Left lung (tissue), 14 donors: ENCODE measurements around the gene RIPPLY3. TPM values are rescaled to one million over a fixed set of nuclear protein-coding genes. Genes with fewer than 3 reads are reported as not detected.

Experiments
- ATAC-seq: fragments of 200-7000 bp; cut with Tn5 transposase; one replicate; pipeline ENCODE4 v1.9.1; 2020; ENCODE audit warnings: moderate library complexity
- DNase-seq, 4 donors: peaks; one replicate each; pipeline ENCODE4 v3.0.0-alpha.2; 2013 to 2020
- H3K27ac ChIP-seq, 2 donors: fragments of 200-600 bp; sonication (generic) in 1 of 2; one replicate each; pipeline versions ENCODE4 v1.5.0 to v1.8.0; 2020 to 2021
- H3K27me3 ChIP-seq, 2 donors: fragments of 200-600 bp; sonication (generic) in 1 of 2; one replicate each; pipeline versions ENCODE4 v1.5.0 to v1.8.0; 2020 to 2021
- H3K36me3 ChIP-seq, 2 donors: fragments of 200-600 bp; sonication (generic) in 1 of 2; one replicate each; pipeline versions ENCODE4 v1.5.0 to v1.8.0; 2020 to 2021
- H3K4me1 ChIP-seq, 2 donors: fragments of 200-600 bp; one replicate each; pipeline ENCODE4 v1.8.0; 2021
- H3K4me3 ChIP-seq, 2 donors: fragments of 200-600 bp; sonication (generic) in 1 of 2; one replicate each; pipeline versions ENCODE4 v1.5.0 to v1.8.0; 2020 to 2021; ENCODE audit warnings: mild to moderate bottlenecking in 1 of 2
- H3K9me3 ChIP-seq, 2 donors: fragments of 200-600 bp; sonication (generic) in 1 of 2; one replicate each; pipeline versions ENCODE4 v1.5.0 to v1.8.0; 2020 to 2021
- intact Hi-C, 2 donors: fragments of 100-400 bp; cut with DNase I; formaldehyde crosslinking; loops; one replicate each; pipeline versions ENCODE4 v1.11.2 to v1.14.2; 2022
- long read RNA-seq, 12 donors: library from polyadenylated mRNA in 2 of 12; unstranded in 2 of 12; transcript quantifications; one replicate each; pipeline ENCODE4 v2.0.0 and lab custom pipeline, GENCODE V29; 2019 to 2026
- polyA plus RNA-seq, 6 donors: library from polyadenylated mRNA; unstranded; fragments of 120-200 nt; gene quantifications; one replicate each; pipeline ENCODE4 v1.2.1, GENCODE V29; 2013; ENCODE audit not compliant: insufficient read length in 6 of 6
- total RNA-seq, 2 donors: library from RNA; stranded (reverse); fragmentation: NEBNext Ultra II Directional; extraction: Animal tissue kit (Norgen Biotek cat#: 25700); gene quantifications; one replicate each; pipeline ENCODE4 v1.2.1, GENCODE V29; 2021
- TF ChIP-seq, protein P1 (sequence below), 2 donors: fragments of 200-600 bp; sonication (generic) in 1 of 2; IDR thresholded peaks; one replicate each; pipeline versions ENCODE4 v1.5.0 to v1.8.0; 2021; ENCODE audit warnings: antibody characterized with exemption in 2 of 2
- donor health status: DM: no; HTN: yes; CAD: no.
- donor health status: DM: no; HTN: no; CAD: no.

RIPPLY3 gene, protein sequence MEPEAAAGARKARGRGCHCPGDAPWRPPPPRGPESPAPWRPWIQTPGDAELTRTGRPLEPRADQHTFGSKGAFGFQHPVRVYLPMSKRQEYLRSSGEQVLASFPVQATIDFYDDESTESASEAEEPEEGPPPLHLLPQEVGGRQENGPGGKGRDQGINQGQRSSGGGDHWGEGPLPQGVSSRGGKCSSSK
- total RNA-seq (under 1 TPM; 0.13 to 0.35 TPM), polyA plus RNA-seq (1 to 10 TPM; 1.7 to 2.3 (median 2.0) TPM)
- long read RNA-seq, donor 1, partial matches to known transcripts, result 0 of 3 reads
- long read RNA-seq, donor 1, other reads (novel, unspliced or antisense), result 0 of 3 reads
- long read RNA-seq, donor 2, result 0 reads
- long read RNA-seq, donor 3, partial matches to known transcripts, result 0 of 1 reads
- long read RNA-seq, donor 3, other reads (novel, unspliced or antisense), result 0 of 1 reads
- long read RNA-seq, donor 4, result 0 reads
- long read RNA-seq, donor 5, partial matches to known transcripts, result 0 of 2 reads
- long read RNA-seq, donor 5, other reads (novel, unspliced or antisense), result 0 of 2 reads
- long read RNA-seq, donor 6, partial matches to known transcripts, result 0 of 1 reads
- long read RNA-seq, donor 6, other reads (novel, unspliced or antisense), result 0 of 1 reads
- long read RNA-seq, donor 7, result 0 reads
- long read RNA-seq, donor 8, partial matches to known transcripts, result 0 of 1 reads
- long read RNA-seq, donor 8, other reads (novel, unspliced or antisense), result 0 of 1 reads
- long read RNA-seq, donor 9, result 0 reads
- long read RNA-seq, donor 10, result 0 reads
- long read RNA-seq, donor 11, partial matches to known transcripts, result 0 of 1 reads
- long read RNA-seq, donor 11, other reads (novel, unspliced or antisense), result 0 of 1 reads
- long read RNA-seq, donor 12, result 0 reads

DNA sequence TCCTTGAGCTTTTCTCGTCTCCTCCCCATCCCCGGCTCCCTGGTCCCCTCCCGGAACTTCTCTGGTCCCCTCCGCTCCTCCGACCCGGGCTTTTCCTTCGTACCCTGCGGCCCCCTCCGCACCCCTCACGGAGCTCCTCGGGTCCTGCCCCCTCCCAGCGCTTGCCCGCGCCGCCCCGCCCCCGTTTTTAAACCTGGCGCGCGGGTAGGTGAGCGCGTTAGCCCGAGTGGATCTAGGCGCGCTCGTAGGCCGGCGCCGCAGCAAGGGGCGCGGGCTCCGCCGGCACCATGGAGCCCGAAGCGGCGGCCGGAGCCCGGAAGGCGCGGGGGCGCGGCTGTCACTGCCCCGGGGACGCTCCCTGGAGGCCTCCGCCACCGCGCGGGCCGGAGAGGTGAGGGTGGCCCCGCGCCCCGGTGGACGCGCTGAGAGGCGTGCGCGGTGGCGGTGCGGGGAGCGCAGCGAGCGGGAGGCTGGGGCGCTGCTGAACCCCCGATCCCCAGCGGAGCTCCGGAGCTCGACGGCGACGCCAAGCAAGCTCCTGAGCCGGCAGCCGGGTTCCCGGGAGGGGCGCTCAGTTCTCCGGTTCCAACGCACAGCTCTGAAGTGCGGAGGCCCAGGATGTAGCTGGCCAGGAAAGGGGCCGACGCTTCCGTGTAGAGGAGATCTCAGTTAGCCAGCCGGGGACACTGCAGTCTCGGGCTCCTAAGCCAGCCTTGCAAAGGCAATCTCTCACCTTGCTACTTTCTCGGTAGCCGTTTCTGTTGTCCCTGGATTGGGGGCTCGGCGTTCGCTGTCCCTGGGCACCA, at the start of gene RIPPLY3:
RIPPLY3 (plus strand) TSS at position 217 of the 806 bp plus-strand sequence; CDS start at position 288, 71 bp downstream.
- Histone ChIP-seq H3K9me3 (no peaks in the 10 kb centered on the region), H3K36me3 (no peaks in the 10 kb centered on the region), H3K4me1 (peaks cover 9 to 19% of the 10 kb centered on the region in 2 donors), H3K27me3 (peaks cover 25 to 68% of the 10 kb centered on the region in 2 donors), H3K4me3 (peak within 1 kb of the TSS; percentile 35 to 41), H3K27ac (no peak within 1 kb of the TSS)
- DNase-seq (peak in 1 of 4 donors; percentile 71), ATAC-seq (no peak)
- TF ChIP-seq, protein P1, sequence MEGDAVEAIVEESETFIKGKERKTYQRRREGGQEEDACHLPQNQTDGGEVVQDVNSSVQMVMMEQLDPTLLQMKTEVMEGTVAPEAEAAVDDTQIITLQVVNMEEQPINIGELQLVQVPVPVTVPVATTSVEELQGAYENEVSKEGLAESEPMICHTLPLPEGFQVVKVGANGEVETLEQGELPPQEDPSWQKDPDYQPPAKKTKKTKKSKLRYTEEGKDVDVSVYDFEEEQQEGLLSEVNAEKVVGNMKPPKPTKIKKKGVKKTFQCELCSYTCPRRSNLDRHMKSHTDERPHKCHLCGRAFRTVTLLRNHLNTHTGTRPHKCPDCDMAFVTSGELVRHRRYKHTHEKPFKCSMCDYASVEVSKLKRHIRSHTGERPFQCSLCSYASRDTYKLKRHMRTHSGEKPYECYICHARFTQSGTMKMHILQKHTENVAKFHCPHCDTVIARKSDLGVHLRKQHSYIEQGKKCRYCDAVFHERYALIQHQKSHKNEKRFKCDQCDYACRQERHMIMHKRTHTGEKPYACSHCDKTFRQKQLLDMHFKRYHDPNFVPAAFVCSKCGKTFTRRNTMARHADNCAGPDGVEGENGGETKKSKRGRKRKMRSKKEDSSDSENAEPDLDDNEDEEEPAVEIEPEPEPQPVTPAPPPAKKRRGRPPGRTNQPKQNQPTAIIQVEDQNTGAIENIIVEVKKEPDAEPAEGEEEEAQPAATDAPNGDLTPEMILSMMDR (IDR thresholded peaks at IDR 0.05), result no peak
- intact Hi-C loops, result no loop called here

DNA sequence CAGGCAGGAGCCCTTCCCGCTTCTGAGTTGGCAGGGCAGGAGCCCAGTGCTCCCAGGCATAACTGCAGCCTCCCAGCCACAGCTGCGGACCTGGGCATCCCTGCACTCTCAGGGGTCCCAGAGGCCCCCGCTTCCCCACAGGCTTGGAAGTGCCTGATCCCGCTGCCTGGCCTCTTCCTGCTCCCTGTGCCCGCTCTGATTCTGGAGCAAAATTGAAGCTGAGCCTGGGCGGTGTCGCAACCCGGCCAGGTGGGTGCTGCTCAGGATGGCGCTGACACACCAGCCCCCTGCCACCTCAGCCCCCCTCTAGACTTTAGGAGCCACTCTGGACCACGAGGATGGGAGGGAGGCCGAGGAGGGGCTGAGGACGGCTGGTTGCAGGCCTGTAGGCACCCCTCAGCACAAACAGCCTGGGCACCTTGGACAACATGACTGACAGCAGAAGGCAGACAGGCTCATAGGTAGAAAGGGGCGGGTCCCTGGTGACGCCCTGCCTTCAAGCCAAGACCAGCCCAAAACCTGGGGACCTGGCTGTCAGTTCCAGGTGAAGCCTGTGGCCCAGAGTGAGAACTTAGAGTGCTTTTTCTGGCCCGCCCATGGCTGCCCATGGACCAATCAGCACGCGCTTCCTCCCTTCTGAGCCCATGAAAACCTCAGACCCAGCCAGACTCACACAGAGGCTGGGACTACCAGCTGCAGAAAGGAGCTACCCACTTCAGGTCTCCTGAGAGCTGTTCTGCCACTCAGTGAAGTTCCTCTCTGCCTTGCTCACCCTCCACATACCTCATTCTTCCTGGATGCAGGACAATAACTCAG, 47.3 kb upstream of the RIPPLY3 start:
- DNase-seq, result no peak
- H3K36me3 ChIP-seq, result peaks cover 0 to 22% of the 10 kb centered on the region in 2 donors

DNA sequence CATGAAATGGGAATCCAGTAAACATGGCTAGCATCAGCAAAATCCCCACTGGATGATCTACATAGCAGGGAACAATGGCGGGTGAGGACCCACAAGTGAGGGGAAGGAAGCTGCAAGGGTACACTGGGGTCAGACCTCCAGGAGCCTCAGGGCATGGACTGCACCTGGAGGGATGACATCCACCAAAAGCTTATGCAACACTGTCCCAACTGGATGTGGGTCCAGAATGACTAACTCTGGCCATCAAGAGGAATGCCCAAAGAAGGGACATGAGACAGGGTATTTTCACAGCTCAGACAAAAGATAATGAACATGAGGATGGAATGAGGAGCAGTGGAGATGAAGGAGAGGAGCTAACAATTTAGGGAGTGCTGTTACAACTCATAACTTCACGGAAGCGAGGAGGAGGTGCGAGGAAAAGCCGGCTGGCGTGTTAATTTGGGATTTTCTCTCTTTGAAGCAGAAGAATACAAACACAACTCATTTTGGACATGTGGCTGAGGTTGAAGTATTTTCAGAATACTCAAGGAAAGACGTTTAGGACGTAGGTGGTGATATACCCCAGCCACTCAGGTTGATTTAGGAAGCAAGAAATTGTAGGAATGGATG, 45.7 kb upstream of the RIPPLY3 start:
- ATAC-seq (no peak), DNase-seq (no peak)
- intact Hi-C loops, result no loop called here
- TF ChIP-seq, protein P1 (IDR thresholded peaks at IDR 0.05), result no peak
- H3K36me3 ChIP-seq, result peaks cover 0 to 22% of the 10 kb centered on the region in 2 donors
- peaks cover 0 to 7% of the 10 kb centered on the region in 2 donors for H3K4me1 ChIP-seq
- H3K4me3 ChIP-seq, result no peak overlapping the region
- no peak overlapping the region for H3K27ac ChIP-seq
- peaks cover 0 to under 1% of the 10 kb centered on the region in 2 donors for H3K27me3 ChIP-seq
- H3K9me3 ChIP-seq, result no peaks in the 10 kb centered on the region

More for the DNA sequence above, 47.3 kb upstream of the RIPPLY3 start:
- no peak for ATAC-seq
- Histone ChIP-seq H3K27me3 (no peaks in the 10 kb centered on the region), H3K27ac (no peak overlapping the region), H3K4me3 (no peak overlapping the region), H3K4me1 (no peaks in the 10 kb centered on the region), H3K9me3 (no peaks in the 10 kb centered on the region)
- intact Hi-C loops, result no loop called here
- TF ChIP-seq, protein P1 (IDR thresholded peaks at IDR 0.05), result no peak

DNA sequence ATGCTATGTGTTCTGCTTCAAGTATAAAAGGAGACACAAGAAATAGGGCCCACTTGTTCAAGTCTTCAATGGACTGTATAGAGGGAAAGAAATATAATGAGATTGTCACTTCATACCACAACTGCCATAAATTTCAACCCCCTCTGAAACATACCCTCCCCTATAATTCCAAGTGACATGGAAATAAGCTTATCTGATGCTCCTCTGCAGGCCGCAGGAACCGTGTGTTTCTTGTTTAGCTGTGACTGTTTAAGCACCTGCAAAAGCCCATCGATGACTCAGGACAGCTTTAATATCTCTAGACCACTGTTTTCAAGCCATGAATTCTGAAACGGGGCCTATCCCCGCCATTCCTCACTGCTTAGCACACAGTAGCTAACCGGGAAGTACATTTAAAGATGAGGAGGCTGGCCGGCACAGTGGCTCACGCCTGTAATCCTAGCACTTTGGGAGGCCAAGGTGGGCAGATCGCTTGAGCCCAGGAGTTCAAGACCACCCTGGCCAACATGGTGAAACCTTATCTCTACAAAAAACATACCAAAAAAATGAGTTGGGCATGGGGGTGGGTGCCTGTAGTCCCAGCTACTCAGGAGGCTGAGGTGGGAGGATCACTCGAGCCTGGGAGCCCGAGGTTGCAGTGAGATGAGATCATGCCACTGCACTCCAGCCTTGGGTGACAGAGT, 44.3 kb upstream of the RIPPLY3 start:
- intact Hi-C loops, result no loop called here
- DNase-seq, result no peak

More for the DNA sequence above, 44.3 kb upstream of the RIPPLY3 start:
- Histone ChIP-seq H3K4me1 (peaks cover 0 to 14% of the 10 kb centered on the region in 2 donors), H3K4me3 (no peak overlapping the region), H3K27me3 (peaks cover 0 to 11% of the 10 kb centered on the region in 2 donors), H3K27ac (no peak overlapping the region), H3K9me3 (no peaks in the 10 kb centered on the region), H3K36me3 (peaks cover 0 to 22% of the 10 kb centered on the region in 2 donors)
- TF ChIP-seq, protein P1 (IDR thresholded peaks at IDR 0.05), result no peak
- no peak for ATAC-seq
